Limb (tissue), 2 donors: ENCODE results near the gene OCIAD2.
A peak's percentile ranks its signal among the peaks of the same experiment; 100 is the strongest.
"Not testable (repeated sequence)": the region's sequence is repeated elsewhere in the genome, so short reads cannot be mapped to it uniquely, and the experiment has no call there.

Experiments
- DNase-seq, 2 donors: peaks; one replicate each; pipeline ENCODE4 v3.0.0-alpha.2; 2016; ENCODE audit errors: extremely low spot score in 2 of 2

The OCIAD2 gene, protein sequence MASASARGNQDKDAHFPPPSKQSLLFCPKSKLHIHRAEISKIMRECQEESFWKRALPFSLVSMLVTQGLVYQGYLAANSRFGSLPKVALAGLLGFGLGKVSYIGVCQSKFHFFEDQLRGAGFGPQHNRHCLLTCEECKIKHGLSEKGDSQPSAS

DNA sequence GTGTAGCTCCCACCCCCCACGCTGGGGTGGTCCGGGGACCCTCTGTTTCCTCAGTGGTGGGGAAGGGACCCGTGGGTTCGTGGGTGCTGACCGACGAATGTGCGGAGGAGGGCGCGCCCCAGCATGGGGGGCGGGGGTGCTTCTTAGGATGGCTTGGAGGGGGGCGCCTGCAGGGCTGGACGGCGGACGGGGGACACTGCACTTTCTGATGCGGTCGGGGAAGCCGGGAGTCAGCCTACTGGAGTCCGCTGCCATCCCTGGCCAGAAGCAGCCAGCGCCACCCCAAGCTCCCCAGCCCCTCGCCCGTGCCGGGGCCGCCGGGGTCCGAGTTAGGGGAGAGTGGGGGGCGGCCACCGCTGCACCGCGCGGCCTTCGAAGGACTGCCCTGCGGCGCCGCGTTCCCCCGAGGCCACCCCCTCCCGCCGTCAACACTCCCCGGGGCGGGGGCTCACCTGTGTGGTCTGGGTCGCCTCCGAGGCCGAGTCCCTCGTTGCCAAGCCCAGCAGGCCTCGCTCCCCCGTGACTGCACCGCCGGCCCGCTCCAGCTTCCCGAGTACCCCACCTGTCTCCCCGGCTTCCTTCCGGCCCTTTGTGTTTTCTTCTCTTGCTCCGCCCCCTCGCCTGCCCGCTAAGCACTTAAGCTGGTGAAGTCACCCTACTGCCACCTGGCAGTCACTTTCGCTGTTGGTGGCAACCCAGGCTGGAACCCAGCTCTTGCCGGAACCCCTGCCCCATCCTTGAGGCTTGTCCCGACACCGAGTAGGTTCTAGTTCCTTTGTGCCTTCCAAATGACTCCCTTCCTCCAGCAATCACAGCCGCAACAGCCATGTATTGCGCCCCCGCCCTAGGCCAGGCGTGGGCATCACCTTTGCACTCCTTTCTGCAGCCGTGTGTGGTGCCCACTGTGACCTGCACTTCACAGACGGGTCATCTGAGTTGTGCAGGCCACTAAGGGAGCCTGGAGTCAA lies at the start of gene OCIAD2:
Gene OCIAD2, minus strand, starts transcription at position 569 of the 968 bp plus-strand sequence. CDS start 2,225 bp downstream, outside the sequence.
- DNase-seq = peak; percentile 43 to 75

DNA sequence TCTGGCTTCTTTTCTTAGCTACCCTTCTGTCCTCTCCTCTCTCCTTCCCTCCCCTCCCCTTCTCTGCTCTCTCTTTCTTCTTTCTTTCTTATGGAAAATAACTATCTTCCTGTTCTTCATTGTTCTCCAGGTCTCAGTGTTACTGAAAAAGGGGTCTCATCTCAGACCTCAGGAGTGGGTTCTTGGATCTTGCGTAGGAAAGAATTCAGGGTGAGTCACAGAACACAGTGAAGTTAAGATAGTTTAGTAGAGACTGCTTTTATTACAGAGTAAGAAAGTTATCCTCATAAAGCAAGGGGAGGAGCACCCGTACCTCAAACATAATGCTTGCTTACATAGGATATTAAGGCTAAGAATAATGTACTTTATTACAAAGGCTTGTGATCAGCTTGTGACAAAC lies 47.7 kb upstream of the OCIAD2 start:
- no peak for DNase-seq

DNA sequence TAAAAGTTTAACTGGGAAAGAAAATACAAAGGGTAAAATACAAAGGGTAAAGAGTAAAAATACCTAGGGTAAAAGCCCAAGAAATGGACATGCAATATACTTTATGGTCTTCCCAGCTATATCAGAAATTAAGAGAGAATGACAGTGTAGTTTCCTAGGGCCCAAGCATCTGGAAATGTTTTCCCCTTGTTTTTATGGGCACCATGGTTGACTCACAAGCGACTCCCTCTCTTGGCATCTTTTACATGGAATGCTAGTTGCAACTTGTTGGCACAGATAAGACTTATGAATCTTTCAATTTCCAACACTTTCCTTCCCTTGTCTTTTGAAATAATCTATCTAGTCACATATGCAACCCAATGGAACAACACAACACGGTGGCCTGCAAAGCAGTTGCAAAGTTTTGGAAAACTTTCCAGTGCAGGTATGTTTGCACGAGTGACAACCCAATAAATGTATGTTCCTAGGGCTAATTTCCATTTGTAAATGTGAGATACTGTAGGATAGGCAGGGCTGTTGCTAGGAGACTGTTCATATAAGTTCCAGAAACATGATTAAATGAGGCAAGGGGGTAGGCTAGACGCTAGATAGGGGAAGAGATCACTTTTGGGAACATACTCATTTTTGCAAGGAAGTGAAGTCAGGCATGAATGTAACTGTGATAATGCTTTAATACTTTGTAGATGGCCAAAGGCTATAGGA lies 43.1 kb upstream of the OCIAD2 start:
- DNase-seq = no peak

DNA sequence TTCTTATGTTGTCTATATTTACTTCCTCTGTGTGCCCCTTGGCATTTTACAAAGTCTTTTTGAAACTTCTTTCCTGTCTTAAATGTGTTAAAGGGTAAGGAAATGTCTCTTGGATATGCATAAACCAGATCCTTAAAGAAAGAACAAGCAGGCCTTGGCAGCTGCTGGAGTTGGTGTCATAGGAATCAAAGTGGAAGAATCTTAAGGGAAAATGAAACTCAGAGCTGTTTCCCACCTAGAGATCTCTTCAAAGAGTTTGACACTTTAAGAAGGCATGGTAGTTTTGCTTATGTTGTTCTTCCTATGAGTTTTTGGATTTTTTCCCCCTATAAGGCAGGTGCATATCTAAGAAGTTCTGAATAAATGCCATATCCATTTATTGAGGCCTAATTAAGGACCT lies 42.5 kb upstream of the OCIAD2 start:
- no peak for DNase-seq

DNA sequence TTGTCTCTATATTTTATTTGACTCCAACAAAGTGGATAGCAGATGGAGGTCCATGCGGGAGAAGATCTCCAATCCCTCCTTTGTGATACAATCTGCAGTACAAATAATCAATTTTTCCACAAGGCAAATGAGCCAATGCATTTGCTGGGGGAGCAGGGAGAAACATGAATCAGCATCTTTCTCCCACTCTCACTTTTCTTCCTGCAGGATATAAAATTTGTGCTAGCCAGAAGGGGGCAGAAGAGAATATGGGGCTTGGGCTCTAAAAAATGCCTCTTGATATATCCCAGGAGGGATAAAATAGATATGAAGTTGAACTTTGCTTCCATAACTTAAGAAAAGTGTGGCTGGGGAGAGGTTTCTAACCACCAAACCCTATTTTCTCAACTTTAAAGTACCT lies 41.2 kb upstream of the OCIAD2 start:
- DNase-seq = no peak

DNA sequence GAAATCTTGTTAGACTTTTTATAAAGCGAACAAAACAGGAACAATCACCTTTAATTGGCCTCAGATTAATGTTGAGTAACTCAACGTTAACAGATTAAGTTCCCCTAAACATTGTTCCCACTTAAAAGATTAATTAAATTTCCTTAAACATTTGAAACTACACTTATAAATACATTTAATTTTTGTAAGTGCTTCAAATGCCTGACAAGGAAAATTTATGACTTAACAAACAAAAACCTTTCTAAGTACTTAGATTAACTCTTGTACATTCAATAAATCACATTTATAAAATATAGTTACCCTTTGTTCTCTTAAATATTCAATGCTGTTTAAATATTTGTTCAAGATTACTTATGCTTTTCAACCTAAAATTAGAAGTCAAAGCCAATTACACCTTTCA lies 39.4 kb upstream of the OCIAD2 start:
- DNase-seq = no peak

DNA sequence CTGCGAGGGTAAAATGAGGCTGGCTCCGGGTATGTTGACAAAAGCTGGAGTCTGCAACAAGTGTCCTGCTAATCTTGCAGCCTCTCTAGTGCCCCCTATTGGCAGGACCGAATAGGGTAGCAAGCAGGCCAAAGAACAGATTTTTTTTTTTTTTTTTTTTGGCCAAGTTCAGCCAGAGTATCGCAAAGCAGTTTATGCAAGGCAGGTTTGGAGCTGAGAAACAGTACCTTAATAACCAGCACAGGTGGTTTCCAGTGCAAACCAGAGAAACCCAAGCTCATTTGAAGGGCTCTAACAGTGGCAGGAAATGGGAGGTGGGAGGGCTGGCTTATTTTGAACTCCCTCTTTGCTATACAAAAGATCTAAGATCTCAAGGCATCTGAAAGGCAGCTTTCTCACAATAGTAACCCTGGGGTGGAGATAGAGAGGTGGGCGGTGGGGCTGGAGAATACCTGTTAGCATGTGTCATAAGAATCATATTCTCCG lies 38.2 kb upstream of the OCIAD2 start:
- DNase-seq = no peak

DNA sequence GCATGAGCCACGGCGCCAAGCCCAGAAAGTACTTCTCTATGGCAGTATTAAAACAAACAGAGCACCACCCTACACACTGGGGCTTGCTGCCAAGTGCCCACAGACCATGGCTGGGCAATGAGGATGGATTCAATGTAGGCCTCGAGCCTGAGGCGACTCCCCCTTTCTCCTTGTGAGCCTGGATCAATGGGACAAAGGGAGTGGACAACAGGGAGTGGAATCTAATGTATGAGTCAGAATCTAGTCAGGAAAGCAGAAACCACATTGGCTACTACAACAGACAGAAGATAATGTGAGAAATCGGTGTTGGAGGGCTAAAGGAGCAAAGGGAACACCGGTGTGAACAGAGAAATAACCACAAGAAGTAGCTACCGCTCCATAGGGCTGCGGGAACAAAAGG lies 37.7 kb upstream of the OCIAD2 start:
- DNase-seq = no peak

DNA sequence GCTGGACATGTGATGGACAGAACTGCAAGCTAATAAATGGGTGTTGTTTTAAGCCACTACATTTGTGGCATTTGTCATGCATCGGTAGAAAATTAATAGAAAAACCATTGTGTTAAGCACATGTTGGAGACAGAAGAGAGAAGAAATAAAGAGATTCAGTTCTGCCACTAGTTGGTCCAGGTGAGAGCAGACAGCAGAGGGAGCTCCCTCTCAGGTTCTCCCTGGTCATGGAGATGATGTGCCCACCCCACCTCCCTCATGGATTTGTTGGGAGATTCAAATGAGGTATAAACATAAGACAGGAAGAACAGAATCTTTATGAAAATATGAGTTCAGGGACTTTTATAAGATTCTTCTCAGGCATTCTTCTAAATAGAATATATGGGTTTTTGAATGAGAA lies 36.8 kb upstream of the OCIAD2 start:
- no peak for DNase-seq

DNA sequence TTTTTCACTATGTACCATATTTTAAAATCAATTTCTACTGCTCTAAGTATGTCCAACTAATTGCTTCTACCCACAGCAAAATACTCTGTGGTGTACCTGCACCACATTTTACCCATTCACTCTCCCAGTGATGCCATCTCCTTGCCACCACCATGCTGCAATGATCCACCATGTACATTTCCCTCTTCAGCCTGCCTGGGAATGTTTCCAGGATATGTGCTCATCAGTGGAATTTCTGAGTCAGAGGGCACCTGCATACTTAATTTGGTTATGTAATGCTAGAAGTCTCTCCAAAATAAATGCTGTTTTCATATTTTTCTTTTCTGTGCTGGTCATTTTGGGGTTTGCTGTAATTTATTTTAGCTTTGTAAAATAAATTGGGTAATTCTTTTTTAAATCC lies 33.2 kb upstream of the OCIAD2 start:
- peak in 1 of 2 donors; percentile 11 for DNase-seq

DNA sequence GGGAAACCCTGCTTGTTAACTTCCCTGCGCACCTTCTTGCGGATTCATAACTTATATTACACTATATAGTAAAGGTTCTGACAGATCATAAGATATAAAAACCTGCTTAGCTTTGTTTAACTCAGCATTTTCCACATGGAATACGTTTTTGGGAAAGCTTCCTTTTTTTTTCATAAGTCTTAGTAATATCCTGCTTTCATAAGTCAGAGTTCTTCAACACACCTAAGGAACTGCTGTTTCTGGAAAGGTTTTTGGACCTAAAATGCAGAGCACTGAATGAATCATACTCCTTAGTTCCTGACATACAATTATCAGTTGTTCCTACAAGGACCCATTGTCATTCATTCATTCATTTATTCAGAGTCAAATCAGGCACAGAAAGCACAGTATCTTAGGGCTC lies 32.3 kb upstream of the OCIAD2 start:
- no peak for DNase-seq

DNA sequence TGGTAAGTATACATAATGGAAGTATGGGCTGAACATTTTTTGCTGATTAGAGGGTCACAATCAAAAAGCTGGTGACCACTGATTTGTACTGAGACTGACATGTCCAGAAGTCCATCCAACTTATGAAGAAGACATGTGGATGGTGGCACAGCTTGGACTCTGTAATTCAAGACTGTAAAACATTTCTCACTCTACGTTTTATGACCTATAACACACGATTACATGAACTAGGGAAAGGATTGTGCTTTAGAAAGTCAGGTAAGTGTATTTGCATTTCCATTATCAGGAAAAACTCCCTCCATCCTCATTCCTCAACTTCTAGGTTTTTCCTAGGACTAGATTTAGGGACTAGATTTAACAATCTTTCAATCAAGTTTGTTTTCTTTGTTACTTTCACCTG lies 30.5 kb upstream of the OCIAD2 start:
- DNase-seq = no peak

DNA sequence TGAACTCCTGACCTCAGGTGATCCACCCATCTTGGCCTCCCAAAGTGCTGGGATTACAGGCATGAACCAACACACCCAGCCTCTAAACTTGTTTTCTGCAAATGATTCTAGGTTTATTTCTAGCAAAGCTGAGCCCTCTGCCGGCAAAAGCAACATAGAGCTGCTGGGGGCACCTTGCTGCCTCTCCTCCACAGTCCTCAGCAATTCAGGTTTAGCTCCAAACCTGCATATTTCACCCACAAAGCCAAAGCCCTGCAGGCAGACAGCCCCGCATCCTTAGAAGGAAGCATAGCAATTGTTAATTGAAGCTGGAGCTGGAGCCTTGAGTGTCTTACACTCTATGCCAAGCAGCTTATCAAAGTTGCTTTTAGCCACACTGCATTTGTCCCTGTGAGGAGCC lies 24.9 kb upstream of the OCIAD2 start:
- DNase-seq = no peak

DNA sequence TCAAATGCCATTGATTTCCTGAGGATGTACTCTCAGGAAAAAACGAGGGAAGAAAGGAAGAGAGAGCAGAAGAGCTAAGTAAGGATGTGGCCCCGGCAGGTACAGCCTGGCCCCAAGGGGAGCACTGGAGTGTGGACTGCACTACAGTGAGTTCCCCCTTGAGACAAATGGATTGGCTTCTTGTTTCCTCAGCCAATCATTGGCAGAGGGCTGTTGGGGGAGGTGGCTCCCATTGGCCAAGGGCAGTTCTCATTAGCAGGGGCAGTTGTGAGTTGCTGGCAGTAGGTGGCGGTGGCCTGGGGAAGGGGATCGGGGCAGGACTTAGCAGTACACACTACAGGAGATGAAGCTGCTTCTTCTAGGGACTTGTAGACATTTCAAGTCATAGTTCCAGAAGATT lies 24.1 kb upstream of the OCIAD2 start:
- DNase-seq = no peak

DNA sequence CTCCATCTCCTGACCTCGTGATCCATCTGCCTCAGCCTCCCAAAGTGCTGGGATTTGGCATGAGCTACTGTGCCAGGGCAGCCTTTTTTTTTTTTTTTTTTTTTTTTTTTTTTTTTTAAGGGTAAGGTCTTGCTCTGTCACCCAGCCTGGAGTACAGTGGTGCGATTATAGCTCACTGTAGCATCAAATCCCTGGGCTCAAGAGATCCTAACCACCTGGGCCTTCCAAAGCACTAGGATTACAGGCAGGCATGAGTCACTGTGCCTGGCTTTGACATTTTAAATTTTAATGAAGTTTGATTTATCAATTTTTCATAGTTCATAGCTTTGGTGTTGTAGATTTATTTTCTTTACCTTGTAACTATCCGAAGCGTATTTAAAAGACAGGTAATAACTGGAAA lies 17.8 kb upstream of the OCIAD2 start:
- DNase-seq = no peak

DNA sequence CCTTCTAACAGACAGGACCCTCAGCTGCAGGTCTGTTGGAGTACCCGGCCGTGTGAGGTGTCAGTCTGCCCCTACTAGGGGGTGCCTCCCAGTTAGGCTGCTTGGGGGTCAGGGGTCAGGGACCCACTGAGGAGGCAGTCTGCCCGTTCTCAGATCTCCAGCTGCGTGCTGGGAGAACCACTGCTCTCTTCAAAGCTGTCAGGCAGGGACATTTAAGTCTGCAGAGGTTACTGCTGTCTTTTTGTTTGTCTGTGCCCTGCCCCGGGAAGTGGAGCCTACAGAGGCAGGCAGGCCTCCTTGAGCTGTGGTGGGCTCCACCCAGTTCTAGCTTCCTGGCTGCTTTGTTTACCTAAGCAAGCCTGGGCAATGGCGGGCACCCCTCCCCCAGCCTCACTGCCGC lies 16.5 kb upstream of the OCIAD2 start:
- not testable (repeated sequence) for DNase-seq

DNA sequence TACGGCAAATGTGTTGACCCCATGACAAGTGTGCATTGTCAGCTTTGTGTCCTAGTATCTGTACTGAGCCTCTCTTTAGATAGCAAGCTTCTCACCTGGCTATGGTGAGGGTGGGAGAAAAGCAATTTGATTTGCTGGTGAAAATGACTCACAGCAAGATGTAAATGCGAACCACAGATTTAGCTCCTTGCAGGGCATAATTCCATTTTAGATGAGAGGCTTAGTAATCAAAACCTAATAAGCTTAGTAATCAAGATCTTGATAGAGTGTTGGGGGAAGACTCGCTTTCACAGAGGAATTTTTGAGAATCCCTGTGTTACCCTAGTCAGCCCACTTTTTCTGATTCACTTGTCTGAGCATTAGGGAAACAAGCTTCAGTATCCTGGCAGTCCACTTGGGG lies 7.7 kb upstream of the OCIAD2 start:
- DNase-seq = no peak

DNA sequence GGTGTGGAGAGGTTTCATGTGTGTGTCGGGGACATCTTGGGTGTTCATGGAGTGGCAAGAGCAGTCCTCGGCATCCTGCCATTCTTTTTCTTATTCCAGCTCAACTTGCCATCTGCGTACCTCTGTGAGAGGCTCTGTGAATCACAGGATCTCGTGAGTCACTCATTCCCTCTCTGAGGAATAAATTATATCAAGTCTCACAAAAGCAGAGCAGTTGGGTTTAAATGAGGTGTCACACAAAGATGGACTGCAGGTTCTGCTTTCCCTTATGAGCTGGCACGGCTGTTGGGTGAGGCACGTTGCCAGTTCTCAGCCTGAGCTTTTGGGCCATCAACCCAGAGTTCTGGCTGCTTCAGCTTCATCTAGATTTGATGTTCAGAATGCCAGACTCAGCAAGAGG lies 6.8 kb upstream of the OCIAD2 start:
- no peak for DNase-seq

DNA sequence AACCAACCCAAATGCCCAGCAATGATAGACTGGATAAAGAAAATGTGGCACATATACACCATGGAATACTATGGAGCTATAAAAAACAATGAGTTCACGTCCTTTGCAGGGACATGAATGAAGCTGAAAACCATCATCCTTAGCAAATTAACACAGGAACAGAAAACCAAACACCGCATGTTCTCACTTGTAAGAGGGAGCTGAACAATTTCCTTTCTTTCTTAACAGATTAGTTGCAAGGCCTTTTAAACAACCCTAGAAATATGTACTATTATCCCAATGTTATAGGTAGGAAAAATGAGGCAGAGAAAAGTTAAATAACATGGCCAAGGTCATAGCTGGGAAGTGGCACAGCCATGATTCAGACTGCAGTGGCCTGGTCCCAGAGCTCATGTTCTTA lies 5.8 kb upstream of the OCIAD2 start:
- no peak for DNase-seq

DNA sequence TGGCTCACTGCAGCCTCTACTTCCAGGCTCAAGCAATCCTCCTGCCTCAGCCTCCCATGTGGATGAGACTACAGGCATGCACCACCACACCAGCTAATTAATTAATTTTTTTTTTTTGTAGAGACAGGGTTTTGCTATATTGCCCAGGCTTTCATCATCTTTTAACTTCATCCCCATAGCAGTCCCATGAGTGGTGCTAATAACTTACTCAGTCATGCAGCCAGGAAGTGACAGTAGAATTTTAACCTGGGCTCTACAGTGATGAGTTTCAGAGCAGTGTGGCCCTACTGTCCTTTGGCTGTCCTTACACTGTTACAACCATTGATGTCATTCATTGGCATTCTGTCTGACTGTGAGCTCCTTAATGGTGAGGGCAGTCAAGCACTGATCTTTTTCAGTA lies 3.9 kb upstream of the OCIAD2 start:
- DNase-seq = no peak

DNA sequence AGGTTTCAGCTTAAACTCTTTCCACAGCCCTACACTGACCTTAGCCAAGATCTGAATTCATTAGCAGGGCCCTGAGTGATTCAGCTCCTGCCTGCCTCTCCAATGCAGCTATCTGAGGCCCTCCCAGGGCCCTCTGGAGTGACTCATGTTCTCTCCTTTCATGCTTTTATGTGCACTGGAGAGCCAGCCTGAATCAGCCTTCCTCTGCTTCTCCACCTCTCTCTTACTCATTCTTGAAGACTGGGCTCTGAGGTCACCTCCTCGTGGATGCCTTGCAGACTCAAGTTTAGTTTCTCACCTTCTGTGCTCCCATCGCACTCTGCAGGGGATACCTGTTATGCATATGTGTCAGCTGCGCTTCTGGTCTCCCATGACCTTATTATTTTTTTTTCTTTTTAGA lies 3.1 kb upstream of the OCIAD2 start:
- DNase-seq = no peak

DNA sequence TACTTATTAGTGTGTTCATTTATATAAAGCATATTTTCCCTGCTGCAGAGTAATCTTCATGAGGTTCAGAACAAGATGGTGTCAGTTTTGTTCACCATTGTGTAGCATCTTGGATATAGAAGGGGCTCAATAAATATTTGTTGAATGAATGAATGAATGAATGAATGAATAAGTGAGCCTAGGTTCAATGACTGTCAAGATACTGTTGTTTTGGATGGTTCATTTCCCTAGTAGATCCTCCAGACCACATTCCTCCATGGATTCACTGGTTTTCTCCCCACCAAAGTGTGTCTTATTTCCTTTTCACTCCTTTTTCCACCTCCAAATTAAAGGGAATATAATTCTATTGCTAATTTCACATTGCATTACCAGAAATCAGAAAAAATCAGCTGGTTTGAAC lies 2.1 kb upstream of the OCIAD2 start:
- no peak for DNase-seq
